Measurements from ENCODE around the gene LRRC27.

The LRRC27 gene

GRCh38 chr10:132410779-132411532 is 79.0 kb downstream of the LRRC27 start:
- DNase-seq (ENCODE audit: extremely low read depth in 1 of 2, low read depth in 1 of 2): no peak

- no peak for DNase-seq (ENCODE audit: extremely low read depth in 1 of 2, low read depth in 1 of 2)
These were observed 79.7 kb downstream of the LRRC27 start for GRCh38 chr10:132411561-132412253.

DNA sequence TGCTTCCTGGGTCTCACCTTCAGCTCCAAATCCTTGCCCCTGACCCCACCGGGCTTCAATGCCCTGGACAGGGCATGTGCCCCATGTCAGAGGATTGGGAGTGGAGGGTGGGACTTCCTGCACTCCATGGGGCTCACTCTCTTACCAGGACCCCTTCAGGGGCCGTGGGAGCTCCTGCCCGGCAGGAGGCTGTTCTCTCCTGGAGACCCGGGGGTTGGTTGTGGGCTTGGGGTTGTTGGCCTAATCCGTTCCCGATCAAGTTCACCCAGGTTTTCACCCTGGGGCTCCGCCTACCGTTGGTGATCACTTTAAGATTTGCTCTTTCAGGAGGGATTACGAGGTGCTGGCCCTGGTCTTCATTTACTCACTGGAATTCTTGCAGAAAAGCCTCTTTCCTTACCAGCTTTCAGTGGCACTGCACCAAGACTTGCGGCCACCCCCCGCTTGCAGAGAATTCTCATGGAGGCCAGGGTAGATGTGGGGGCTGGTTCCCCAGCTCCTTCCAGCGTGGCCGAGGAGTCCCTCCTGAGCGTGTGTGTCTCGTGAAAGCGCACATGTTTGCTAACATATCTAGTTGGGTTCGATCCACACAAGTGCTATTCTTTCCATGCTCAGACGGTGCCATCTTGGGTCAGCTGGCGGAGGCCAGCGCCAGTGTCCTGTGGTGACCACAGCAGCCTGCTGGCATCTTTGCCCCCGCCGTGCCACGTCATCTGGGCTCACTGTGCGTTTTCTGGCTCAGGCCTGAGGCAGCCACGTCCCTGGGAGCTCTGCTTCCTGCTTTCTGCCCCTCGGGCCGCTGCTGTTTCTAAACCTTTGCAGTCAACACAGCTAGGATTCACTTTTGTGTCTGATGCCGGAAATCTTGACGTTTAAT is 80.6 kb downstream of the LRRC27 start:
- no peak for DNase-seq (ENCODE audit: extremely low read depth in 1 of 2, low read depth in 1 of 2)

GRCh38 chr10:132413226-132414205 is 81.5 kb downstream of the LRRC27 start:
- DNase-seq (ENCODE audit: extremely low read depth in 1 of 2, low read depth in 1 of 2): no peak

DNA sequence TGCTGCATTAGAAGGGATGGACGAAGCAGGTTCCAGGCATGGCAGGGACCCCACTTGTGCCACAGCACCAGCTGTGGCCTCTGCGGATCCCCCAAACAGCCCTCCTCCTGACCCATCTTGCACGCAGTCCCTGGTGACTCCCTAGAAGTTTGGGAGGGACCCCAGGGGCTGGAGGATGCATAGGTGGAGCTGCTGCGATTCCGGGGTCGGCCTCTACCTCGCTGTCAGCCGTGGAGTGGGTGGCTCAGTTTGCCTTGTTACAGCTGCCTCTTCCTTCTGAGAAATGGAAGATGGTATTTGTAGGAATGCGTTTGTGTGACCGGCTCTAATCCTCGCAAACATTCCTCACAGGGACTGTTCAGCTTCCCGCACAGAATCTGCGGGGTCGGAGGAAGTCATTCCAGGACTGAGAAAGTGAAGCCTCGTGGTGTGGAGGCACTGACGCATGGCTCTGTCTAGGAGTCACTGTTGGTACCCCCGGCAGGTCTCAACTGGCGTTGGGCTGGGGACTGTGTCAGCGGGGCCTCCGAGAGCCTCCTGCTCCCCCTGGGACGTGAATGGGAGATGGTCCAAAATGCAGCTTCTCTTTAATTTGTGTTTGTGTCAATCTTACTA is 82.5 kb downstream of the LRRC27 start:
- DNase-seq (ENCODE audit: extremely low read depth in 1 of 2, low read depth in 1 of 2): no peak

DNA sequence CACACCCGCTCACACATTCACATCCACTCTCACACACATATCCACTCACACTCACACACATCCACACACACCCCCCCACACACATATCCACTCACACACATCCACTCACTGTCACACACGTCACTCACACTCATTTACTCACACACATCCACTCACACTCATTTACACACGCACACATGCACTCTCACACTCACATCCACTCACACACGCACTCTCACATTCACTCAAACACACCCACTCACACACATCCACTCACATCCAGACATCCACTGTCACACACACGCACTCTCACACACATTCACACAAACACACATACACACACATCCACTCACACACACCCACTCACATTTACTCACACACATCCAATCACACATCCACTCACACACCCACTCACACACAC is 83.3 kb downstream of the LRRC27 start:
- no peak for DNase-seq (ENCODE audit: extremely low read depth in 1 of 2, low read depth in 1 of 2)

DNA sequence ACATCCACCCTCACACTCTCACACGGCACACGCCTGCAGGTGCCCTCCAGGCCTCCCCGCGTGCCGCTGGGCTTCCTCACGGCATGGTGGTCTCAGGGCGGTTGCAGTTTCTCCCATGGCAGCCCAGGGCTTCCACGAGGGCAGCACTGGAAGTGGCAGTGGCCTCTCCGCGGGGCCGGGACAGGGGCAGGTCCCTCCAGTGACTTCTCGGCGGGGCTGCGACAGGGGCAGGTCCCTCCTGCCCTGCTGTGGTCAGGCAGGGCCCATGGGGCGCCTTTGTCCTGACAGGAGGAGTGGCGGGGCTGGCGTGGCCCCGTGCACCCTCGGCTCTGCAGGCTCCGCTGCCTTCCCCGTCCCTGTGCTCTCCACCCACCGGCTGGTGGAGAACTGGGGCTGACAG is 84.0 kb downstream of the LRRC27 start:
- no peak for DNase-seq (ENCODE audit: extremely low read depth in 1 of 2, low read depth in 1 of 2)

DNA sequence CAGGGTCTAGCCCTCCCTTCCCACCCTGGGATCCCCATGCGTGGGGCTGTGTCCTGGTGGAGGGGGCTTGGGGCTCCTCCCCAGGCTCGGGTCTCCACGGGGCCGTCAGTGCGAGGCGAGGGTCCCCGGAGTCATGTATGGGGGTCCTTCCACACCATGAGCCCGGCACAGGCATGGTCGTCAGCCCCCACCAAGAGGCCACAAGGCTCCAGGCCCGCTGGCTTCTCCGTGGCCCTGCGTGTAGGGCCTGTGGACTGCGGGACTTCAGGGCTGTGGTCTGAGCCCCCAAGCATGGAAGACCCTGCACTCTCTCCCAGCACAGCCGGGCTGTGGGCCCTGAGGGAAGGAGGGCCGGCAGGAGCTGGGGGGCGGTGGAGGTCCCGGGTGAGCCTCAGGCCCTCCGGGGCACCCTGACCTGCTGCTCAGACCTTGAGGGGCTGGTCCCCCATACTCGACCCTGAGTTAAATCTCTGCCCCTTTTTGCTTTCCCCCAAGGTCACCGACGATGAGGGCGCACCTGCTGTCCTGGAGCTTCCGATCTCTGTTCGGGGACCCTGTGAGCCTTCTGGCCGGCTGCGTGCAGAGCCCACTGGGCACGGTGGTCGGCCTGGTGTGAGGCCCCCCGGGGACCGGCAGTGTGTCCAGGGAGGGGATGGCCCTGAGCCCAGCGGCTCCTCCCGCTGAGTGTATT is 84.7 kb downstream of the LRRC27 start:
- no peak for DNase-seq (ENCODE audit: extremely low read depth in 1 of 2, low read depth in 1 of 2)

DNA sequence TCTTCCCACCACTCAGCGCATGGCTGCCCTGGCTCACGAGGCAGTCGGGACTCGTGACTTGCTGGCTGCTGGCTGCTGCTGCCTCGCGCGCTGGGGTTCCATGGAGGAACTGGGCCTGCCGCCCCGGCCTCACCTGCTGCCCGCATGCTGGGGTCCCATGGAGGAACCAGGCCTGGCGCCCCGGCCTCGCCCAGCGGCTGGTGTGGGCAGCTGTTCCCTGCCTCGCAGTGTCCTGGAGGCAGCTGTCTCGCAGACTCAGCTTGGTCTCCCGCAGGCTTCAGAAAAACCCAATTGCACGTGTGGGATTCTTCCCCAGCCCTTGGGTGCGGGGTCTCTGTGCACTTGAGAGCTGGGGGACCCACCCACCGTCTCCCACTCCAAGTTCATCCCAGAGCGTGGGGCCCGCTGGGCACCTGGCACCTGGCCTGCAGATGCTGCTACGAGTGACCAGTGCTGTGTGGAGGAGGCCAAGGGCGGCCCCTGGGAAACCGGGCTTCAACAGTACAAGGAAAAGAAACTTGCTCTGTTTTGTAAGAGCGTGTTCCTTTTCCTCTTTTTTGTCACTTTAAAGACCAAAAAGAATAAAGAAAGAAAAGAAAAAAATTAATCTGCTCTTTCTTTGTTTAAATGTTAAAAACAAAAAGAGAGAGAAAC is 85.4 kb downstream of the LRRC27 start:
- DNase-seq (ENCODE audit: extremely low read depth in 1 of 2, low read depth in 1 of 2): no peak

DNA sequence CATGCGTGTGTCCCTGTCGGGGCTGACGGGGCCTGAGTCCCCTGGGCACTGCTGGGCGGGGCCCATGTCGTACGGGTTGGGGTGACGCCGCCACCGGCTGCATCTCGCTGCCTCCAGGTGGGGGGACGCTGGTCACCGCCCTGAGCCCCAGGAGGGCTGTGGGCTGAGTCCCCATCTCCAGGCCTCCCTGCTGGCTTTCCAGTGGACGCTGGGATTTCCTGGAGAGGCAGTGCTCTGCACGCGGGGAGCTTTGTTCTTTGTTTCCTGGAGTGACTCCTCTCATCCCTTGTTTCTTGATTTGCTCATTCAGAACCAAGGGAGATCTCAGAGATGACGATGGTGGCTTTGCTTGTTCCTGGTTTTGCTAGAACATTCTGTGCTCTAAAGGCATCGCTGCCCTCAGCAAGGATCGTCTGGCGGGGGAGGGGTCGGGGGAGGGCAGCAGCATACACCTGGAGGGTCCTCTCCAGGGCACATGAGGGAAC is 86.0 kb downstream of the LRRC27 start:
- no peak for DNase-seq (ENCODE audit: extremely low read depth in 1 of 2, low read depth in 1 of 2)

DNA sequence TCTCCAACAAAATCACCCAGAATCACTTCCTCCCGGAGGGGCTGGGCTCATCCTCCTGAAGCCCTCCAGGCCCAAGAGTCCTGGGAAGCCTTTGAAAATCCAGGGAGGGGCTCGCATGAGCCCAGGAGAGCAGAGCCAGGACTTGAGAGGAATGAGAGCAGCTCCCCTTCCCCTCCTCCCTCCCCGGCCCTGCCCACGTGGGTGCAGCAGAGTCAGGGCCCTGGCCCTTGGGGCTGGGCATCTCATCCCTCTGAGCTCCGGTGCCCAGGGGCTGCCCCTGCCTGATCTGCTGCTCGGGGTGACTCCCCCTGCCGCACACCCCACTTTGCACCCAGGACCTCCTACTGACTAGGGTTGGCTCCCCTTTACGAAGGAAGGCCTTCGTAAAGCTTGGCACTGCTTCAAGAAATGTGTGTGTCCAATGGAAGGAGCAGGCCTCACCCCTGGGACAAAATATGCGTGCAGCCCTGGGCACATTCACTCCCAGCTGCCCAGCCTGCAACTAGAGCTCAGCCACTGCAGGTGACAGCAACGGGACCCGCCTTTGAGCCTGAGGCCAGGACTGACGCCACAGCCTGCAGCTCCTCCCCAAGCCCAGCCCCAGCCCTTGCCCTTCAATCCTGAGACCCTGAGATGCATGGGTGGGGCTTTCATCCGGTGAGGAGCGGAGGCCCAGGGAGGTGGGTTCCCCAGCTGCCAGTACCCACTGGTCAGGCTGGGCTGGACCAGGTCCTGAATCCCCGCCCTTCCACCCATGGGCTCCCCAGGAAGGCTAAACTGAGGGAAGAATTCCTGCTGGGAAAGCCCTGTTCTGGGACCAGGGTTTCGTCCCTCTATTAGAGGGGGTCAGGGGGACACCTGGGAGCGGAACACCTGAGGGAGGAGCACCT is 86.8 kb downstream of the LRRC27 start:
- no peak for DNase-seq (ENCODE audit: extremely low read depth in 1 of 2, low read depth in 1 of 2)

- no peak for DNase-seq (ENCODE audit: extremely low read depth in 1 of 2, low read depth in 1 of 2)
These were observed 87.8 kb downstream of the LRRC27 start for GRCh38 chr10:132419538-132420468.

- DNase-seq (ENCODE audit: extremely low read depth in 1 of 2, low read depth in 1 of 2): no peak
These were observed 88.5 kb downstream of the LRRC27 start for GRCh38 chr10:132420469-132420980.

DNA sequence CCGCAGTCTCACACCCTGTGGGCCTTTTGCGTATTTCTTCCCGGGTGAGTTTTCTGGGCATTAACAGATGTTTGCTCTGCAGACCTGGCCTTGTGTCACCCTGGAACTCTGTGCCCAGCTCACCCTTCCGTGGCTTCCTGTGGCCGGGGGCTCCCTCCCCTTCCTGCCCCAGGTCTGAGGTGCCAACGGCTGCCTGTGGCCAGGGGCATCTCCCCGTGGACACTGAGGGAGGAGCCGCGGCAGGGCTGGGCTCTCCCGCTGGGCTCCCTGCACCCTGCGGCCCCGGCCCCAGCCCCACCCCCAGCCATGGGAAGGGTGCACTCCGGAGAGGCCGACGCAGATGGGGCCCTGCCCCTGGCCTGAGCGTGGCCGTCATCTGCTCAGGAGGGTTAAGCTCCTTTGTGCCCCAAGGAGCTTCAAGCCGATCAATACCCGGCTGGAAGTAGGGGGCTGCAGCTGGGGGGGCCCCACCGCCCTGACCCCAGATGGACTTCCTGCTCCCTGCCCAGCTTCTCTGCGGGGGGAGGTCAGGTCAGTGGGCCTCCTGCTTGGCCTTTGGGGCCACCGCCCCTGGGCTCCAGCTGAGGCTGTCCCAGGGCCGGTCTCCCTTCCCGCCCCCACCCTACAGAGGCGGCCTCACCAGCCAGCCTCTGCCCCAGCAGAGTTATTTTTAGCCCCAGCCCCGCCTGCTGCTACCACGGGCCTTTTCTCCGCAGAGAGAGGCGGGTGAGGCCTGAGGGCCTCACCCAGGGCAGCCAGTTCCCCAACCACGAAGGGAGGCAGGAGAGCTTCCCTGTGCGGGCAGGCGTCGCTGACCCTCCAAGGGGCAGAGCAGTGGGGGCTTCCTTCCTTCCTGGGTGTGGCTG is 89.2 kb downstream of the LRRC27 start:
- no peak for DNase-seq (ENCODE audit: extremely low read depth in 1 of 2, low read depth in 1 of 2)
